NCI-H1436 (cell line): ENCODE data around the gene GADL1.

Source experiments
- DNase-seq: peaks from one replicate; lab custom pipeline; 2025; lab: John Stamatoyannopoulos, UW

The GADL1 gene

GRCh38 chr3:30724863-30725262, 169.6 kb downstream of the GADL1 start:
- no peak for DNase-seq

GRCh38 chr3:30723211-30723610, 171.2 kb downstream of the GADL1 start:
- DNase-seq: no peak

GRCh38 chr3:30721314-30721634, 173.2 kb downstream of the GADL1 start:
- DNase-seq: no peak

- DNase-seq: no peak
These were observed 173.7 kb downstream of the GADL1 start for GRCh38 chr3:30720586-30721313.

- DNase-seq: no peak
These were observed 174.9 kb downstream of the GADL1 start for GRCh38 chr3:30719536-30719935.

- no peak for DNase-seq
These were observed 180.5 kb downstream of the GADL1 start for GRCh38 chr3:30713885-30714503.

- DNase-seq: no peak
These were observed 181.5 kb downstream of the GADL1 start for GRCh38 chr3:30712991-30713390.

- DNase-seq: no peak
These were observed 182.6 kb downstream of the GADL1 start for GRCh38 chr3:30711867-30712266.

GRCh38 chr3:30711151-30711550, 183.3 kb downstream of the GADL1 start:
- DNase-seq: no peak

- DNase-seq: no peak
These were observed 184.4 kb downstream of the GADL1 start for GRCh38 chr3:30710017-30710416.

- no peak for DNase-seq
These were observed 186.0 kb downstream of the GADL1 start for GRCh38 chr3:30708472-30708871.

- DNase-seq: no peak
These were observed 186.6 kb downstream of the GADL1 start for GRCh38 chr3:30707825-30708224.

- DNase-seq: no peak
These were observed 189.2 kb downstream of the GADL1 start for GRCh38 chr3:30704931-30705890.

GRCh38 chr3:30702828-30703397, 191.5 kb downstream of the GADL1 start:
- DNase-seq: no peak

GRCh38 chr3:30702038-30702827, 192.2 kb downstream of the GADL1 start:
- DNase-seq: no peak

- no peak for DNase-seq
These were observed 193.6 kb downstream of the GADL1 start for GRCh38 chr3:30700702-30701321.

GRCh38 chr3:30699927-30700326, 194.5 kb downstream of the GADL1 start:
- DNase-seq: no peak

- no peak for DNase-seq
These were observed 195.9 kb downstream of the GADL1 start for GRCh38 chr3:30698549-30698948.

GRCh38 chr3:30696896-30697295, 197.6 kb downstream of the GADL1 start:
- no peak for DNase-seq

GRCh38 chr3:30696403-30696819, 198.1 kb downstream of the GADL1 start:
- DNase-seq: no peak
